ENCODE measurements around the gene MCC. TPM values are rescaled to one million over a fixed set of nuclear protein-coding genes. Genes with fewer than 3 reads are reported as not detected.

MCC gene
- total RNA-seq, 2 experiments from 2014 or later: 0.62 to 0.81 TPM

- Mint-ChIP-seq H3K27ac (no peak overlapping the region), H3K9me3 (no peaks in the 10 kb centered on the region), H3K27me3 (ENCODE audit: low read depth) (no peaks in the 10 kb centered on the region), H3K4me3 (no peak overlapping the region), H3K36me3 (ENCODE audit: low read depth) (no peaks in the 10 kb centered on the region), H3K4me1 (ENCODE audit: low read depth) (no peaks in the 10 kb centered on the region)
- intact Hi-C loops (cut with micrococcal nuclease): loop anchor here (5.0 kb wide), 1 partner anchor 472 kb away; the partner anchor contains the start of gene YTHDC2
- DNase-seq: no peak
- CTCF ChIA-PET: interaction anchor here (0.6 kb wide), 1 partner anchor 359 kb away, joined by 3 read pairs; no protein-coding TSS in a partner anchor
Measured at GRCh38 chr5:113040672-113041260, 447.5 kb downstream of the MCC start.

- Mint-ChIP-seq H3K4me1 (ENCODE audit: low read depth) (no peaks in the 10 kb centered on the region), H3K4me3 (no peak overlapping the region), H3K36me3 (ENCODE audit: low read depth) (no peaks in the 10 kb centered on the region), H3K27ac (no peak overlapping the region), H3K9me3 (no peaks in the 10 kb centered on the region), H3K27me3 (ENCODE audit: low read depth) (no peaks in the 10 kb centered on the region)
- DNase-seq: no peak
- CTCF ChIA-PET: interaction anchor here (0.9 kb wide), 1 partner anchor 254 kb away, joined by 4 read pairs; no protein-coding TSS in a partner anchor
- intact Hi-C loops (cut with micrococcal nuclease): loop anchor here (5.0 kb wide), 1 partner anchor 472 kb away; the partner anchor contains the start of gene YTHDC2
Measured at GRCh38 chr5:113039934-113040285, 448.3 kb downstream of the MCC start.

GRCh38 chr5:113039229-113039933 lies 448.9 kb downstream of the MCC start:
- Mint-ChIP-seq H3K9me3 (no peaks in the 10 kb centered on the region), H3K27me3 (ENCODE audit: low read depth) (no peaks in the 10 kb centered on the region), H3K36me3 (ENCODE audit: low read depth) (no peaks in the 10 kb centered on the region), H3K27ac (no peak overlapping the region), H3K4me3 (no peak overlapping the region), H3K4me1 (ENCODE audit: low read depth) (no peaks in the 10 kb centered on the region)
- no peak for DNase-seq
- intact Hi-C loops (cut with micrococcal nuclease): no loop called here
- CTCF ChIA-PET: interaction anchor here (0.9 to 1.0 kb wide), 2 partner anchors 43 to 255 kb away, joined by 3 to 4 read pairs; no protein-coding TSS in a partner anchor

GRCh38 chr5:113038714-113039113 lies 449.5 kb downstream of the MCC start:
- H3K9me3 Mint-ChIP-seq: no peaks in the 10 kb centered on the region
- intact Hi-C loops (cut with micrococcal nuclease): no loop called here
- H3K27ac Mint-ChIP-seq: no peak overlapping the region
- no peaks in the 10 kb centered on the region for H3K4me1 Mint-ChIP-seq (ENCODE audit: low read depth)
- CTCF ChIA-PET: interaction anchor here (1.0 kb wide), 1 partner anchor 43 kb away, joined by 3 read pairs; no protein-coding TSS in a partner anchor
- H3K27me3 Mint-ChIP-seq (ENCODE audit: low read depth): no peaks in the 10 kb centered on the region
- no peak for DNase-seq
- no peak overlapping the region for H3K4me3 Mint-ChIP-seq
- H3K36me3 Mint-ChIP-seq (ENCODE audit: low read depth): no peaks in the 10 kb centered on the region

GRCh38 chr5:113038136-113038535 lies 450.1 kb downstream of the MCC start:
- Mint-ChIP-seq H3K27ac (no peak overlapping the region), H3K27me3 (ENCODE audit: low read depth) (no peaks in the 10 kb centered on the region), H3K4me1 (ENCODE audit: low read depth) (no peaks in the 10 kb centered on the region), H3K4me3 (no peak overlapping the region), H3K9me3 (no peaks in the 10 kb centered on the region), H3K36me3 (ENCODE audit: low read depth) (no peaks in the 10 kb centered on the region)
- intact Hi-C loops (cut with micrococcal nuclease): no loop called here
- CTCF ChIA-PET: no interaction called here
- no peak for DNase-seq

GRCh38 chr5:113036826-113037225 lies 451.4 kb downstream of the MCC start:
- intact Hi-C loops (cut with micrococcal nuclease): no loop called here
- Mint-ChIP-seq H3K36me3 (ENCODE audit: low read depth) (no peaks in the 10 kb centered on the region), H3K4me3 (no peak overlapping the region), H3K9me3 (no peaks in the 10 kb centered on the region), H3K27ac (no peak overlapping the region), H3K27me3 (ENCODE audit: low read depth) (no peaks in the 10 kb centered on the region), H3K4me1 (ENCODE audit: low read depth) (no peaks in the 10 kb centered on the region)
- CTCF ChIA-PET: no interaction called here
- no peak for DNase-seq

- no peak for DNase-seq
- Mint-ChIP-seq H3K27ac (no peak overlapping the region), H3K9me3 (no peaks in the 10 kb centered on the region), H3K4me3 (no peak overlapping the region), H3K36me3 (ENCODE audit: low read depth) (no peaks in the 10 kb centered on the region), H3K27me3 (ENCODE audit: low read depth) (no peaks in the 10 kb centered on the region), H3K4me1 (ENCODE audit: low read depth) (no peaks in the 10 kb centered on the region)
- intact Hi-C loops (cut with micrococcal nuclease): no loop called here
- CTCF ChIA-PET: no interaction called here
Measured at GRCh38 chr5:113036321-113036720, 451.9 kb downstream of the MCC start.

- CTCF ChIA-PET: no interaction called here
- Mint-ChIP-seq H3K4me3 (no peak overlapping the region), H3K36me3 (ENCODE audit: low read depth) (no peaks in the 10 kb centered on the region), H3K9me3 (no peaks in the 10 kb centered on the region), H3K27me3 (ENCODE audit: low read depth) (no peaks in the 10 kb centered on the region), H3K4me1 (ENCODE audit: low read depth) (no peaks in the 10 kb centered on the region), H3K27ac (no peak overlapping the region)
- no peak for DNase-seq
- intact Hi-C loops (cut with micrococcal nuclease): no loop called here
Measured at GRCh38 chr5:113035096-113035495, 453.2 kb downstream of the MCC start.

- intact Hi-C loops (cut with micrococcal nuclease): no loop called here
- Mint-ChIP-seq H3K4me3 (no peak overlapping the region), H3K27ac (no peak overlapping the region), H3K9me3 (no peaks in the 10 kb centered on the region), H3K4me1 (ENCODE audit: low read depth) (no peaks in the 10 kb centered on the region), H3K27me3 (ENCODE audit: low read depth) (no peaks in the 10 kb centered on the region), H3K36me3 (ENCODE audit: low read depth) (no peaks in the 10 kb centered on the region)
- CTCF ChIA-PET: no interaction called here
- DNase-seq: no peak
Measured at GRCh38 chr5:113034182-113034773, 454.0 kb downstream of the MCC start.

GRCh38 chr5:113031557-113031956 lies 456.7 kb downstream of the MCC start:
- Mint-ChIP-seq H3K27ac (no peak overlapping the region), H3K4me1 (ENCODE audit: low read depth) (no peaks in the 10 kb centered on the region), H3K4me3 (no peak overlapping the region), H3K36me3 (ENCODE audit: low read depth) (peaks cover 10% of the 10 kb centered on the region), H3K9me3 (no peaks in the 10 kb centered on the region), H3K27me3 (ENCODE audit: low read depth) (no peaks in the 10 kb centered on the region)
- intact Hi-C loops (cut with micrococcal nuclease): no loop called here
- CTCF ChIA-PET: interaction anchor here (1.0 kb wide), 1 partner anchor 35 kb away, joined by 3 read pairs; no protein-coding TSS in a partner anchor
- DNase-seq: no peak

- CTCF ChIA-PET: interaction anchor here (1.0 kb wide), 1 partner anchor 35 kb away, joined by 3 read pairs; no protein-coding TSS in a partner anchor
- no peak overlapping the region for H3K27ac Mint-ChIP-seq
Measured at GRCh38 chr5:113031104-113031503, 457.1 kb downstream of the MCC start.

GRCh38 chr5:113029614-113030013 lies 458.6 kb downstream of the MCC start:
- Mint-ChIP-seq H3K9me3 (no peaks in the 10 kb centered on the region), H3K4me3 (no peak overlapping the region), H3K4me1 (ENCODE audit: low read depth) (no peaks in the 10 kb centered on the region), H3K27me3 (ENCODE audit: low read depth) (no peaks in the 10 kb centered on the region), H3K27ac (no peak overlapping the region), H3K36me3 (ENCODE audit: low read depth) (peaks cover 17% of the 10 kb centered on the region)
- CTCF ChIA-PET: no interaction called here
- intact Hi-C loops (cut with micrococcal nuclease): no loop called here
- no peak for DNase-seq

More at GRCh38 chr5:113031104-113031503, 457.1 kb downstream of the MCC start:
- intact Hi-C loops (cut with micrococcal nuclease): no loop called here
- Mint-ChIP-seq H3K9me3 (no peaks in the 10 kb centered on the region), H3K36me3 (ENCODE audit: low read depth) (peaks cover 12% of the 10 kb centered on the region), H3K4me1 (ENCODE audit: low read depth) (no peaks in the 10 kb centered on the region), H3K4me3 (no peak overlapping the region), H3K27me3 (ENCODE audit: low read depth) (no peaks in the 10 kb centered on the region)
- DNase-seq: no peak

Data from activated naive CD4-positive, alpha-beta T cell treated with anti-CD3 and anti-CD28 coated beads for 36 hours (primary cell).